Esophagus squamous epithelium (tissue), 5 donors: ENCODE measurements around the gene GCA. TPM values are rescaled to one million over a fixed set of nuclear protein-coding genes. Genes with fewer than 3 reads are reported as not detected.

Experiments
- DNase-seq: peaks from one replicate; lab custom pipeline; 2025; lab: John Stamatoyannopoulos, UW
- H3K27ac ChIP-seq, 4 donors: fragments of 200-600 bp; sonication (generic); one replicate each; pipeline ENCODE4 v1.5.1; 2016 to 2019; ENCODE audit warnings: mild to moderate bottlenecking in 1 of 4
- H3K27me3 ChIP-seq, 4 donors: fragments of 200-600 bp; sonication (generic); 1 replicate in 3 of 4; 2 replicates in 1 of 4; pipeline versions ENCODE4 v1.5.1 to v1.6.0; 2017 to 2021; ENCODE audit warnings: antibody characterized with exemption in 1 of 4
- H3K36me3 ChIP-seq, 3 donors: fragments of 200-600 bp; sonication (generic); one replicate each; pipeline ENCODE4 v1.5.1; 2016 to 2019
- H3K4me1 ChIP-seq, 3 donors: fragments of 200-600 bp; sonication (generic); one replicate each; pipeline ENCODE4 v1.5.1; 2017 to 2019
- H3K4me3 ChIP-seq, 4 donors: fragments of 200-600 bp; sonication (generic); 1 replicate in 3 of 4; 2 replicates in 1 of 4; pipeline ENCODE4 v1.5.1; 2016 to 2019; ENCODE audit warnings: mild to moderate bottlenecking in 2 of 4, moderate library complexity in 1 of 4
- H3K9me3 ChIP-seq, 3 donors: fragments of 200-600 bp; sonication (generic); one replicate each; pipeline ENCODE4 v1.5.1; 2016 to 2019
- POLR2A ChIP-seq, 4 donors: fragments of 450-650 bp; IDR thresholded peaks; one replicate each; pipeline ENCODE4 v1.6.1; 2017; ENCODE audit warnings: antibody characterized with exemption in 4 of 4, mild to moderate bottlenecking in 4 of 4, moderate library complexity in 3 of 4
- WGBS, 2 donors: methylation state at CpG; one replicate each; pipeline ENCODE4 v1.1.5; 2018; 5-methylcytosine and 5-hydroxymethylcytosine counted together
- intact Hi-C: fragments of 100-400 bp; cut with DNase I; formaldehyde crosslinking; loops from one replicate; pipeline ENCODE4 v1.15.0; 2022
- total RNA-seq, 4 donors: library from RNA; depleted of rRNA; stranded (reverse); fragments of >200 nt; gene quantifications; one replicate each; pipeline ENCODE4 v1.1.0, GENCODE V29; 2016
- TF ChIP-seq, protein P1 (sequence below), 6 experiments: fragments of 450-650 bp in 4 of 6; fragments of 200-600 bp in 2 of 6; sonication (generic) in 2 of 6; IDR thresholded peaks; one replicate each; pipeline ENCODE4 v1.5.1; 2016 to 2019; ENCODE audit warnings: antibody characterized with exemption in 6 of 6, mild to moderate bottlenecking in 4 of 6, moderate library complexity in 4 of 6
- donor health status: DM: yes; HTN: yes; CAD: no.

GCA gene, protein sequence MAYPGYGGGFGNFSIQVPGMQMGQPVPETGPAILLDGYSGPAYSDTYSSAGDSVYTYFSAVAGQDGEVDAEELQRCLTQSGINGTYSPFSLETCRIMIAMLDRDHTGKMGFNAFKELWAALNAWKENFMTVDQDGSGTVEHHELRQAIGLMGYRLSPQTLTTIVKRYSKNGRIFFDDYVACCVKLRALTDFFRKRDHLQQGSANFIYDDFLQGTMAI
- 10 to 100 TPM in 2 of 4 donors, 1 to 10 TPM in 2; 5.5 to 19.3 (median 13.0) TPM for total RNA-seq

DNA sequence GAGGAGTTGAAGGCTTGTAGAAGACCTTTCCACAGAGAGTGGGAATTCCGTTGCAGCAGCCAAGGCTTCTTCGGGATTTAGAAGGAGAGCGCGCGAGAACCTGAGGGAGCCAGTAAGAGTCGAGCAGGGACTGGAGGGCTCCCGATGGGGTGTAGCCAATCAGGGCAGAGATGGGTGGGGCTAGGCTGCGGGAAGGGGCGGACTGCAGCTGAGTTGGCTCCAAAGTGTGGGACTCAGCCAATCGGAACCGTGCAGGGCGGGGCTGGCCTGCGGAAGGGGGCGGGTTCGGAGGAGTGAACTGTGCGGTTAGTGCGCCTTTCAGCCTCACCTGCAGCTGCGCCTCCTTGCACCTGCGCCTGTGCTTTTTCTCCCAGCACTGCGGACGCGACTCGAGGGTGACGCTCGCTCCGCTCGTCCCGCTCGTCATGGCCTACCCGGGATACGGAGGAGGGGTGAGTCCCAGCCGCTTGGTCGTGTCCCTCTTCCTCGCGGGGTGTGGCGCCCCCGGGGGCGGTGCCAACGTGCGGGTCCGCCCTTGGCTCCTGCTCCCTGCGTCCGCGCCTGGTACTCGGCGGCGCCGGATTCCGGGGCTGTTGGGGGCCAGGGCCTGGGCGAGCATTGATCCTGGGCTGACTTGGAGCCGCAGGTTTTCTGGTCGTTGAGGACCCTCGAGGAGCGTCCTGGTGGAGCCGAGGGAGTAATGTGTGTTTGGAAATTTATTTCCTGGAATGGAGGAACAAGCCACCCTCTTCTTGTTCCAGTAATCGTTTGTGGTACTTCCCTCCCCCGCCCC lies at the start of gene GCA:
Gene GCA (plus strand): TSS at position 309 of the 793 bp plus-strand sequence. CDS start 117 bp downstream, at position 426.
- WGBS, 2 donors: 0 to 2% methylated on average over 17 to 22 of the region's 57 CpGs

DNA sequence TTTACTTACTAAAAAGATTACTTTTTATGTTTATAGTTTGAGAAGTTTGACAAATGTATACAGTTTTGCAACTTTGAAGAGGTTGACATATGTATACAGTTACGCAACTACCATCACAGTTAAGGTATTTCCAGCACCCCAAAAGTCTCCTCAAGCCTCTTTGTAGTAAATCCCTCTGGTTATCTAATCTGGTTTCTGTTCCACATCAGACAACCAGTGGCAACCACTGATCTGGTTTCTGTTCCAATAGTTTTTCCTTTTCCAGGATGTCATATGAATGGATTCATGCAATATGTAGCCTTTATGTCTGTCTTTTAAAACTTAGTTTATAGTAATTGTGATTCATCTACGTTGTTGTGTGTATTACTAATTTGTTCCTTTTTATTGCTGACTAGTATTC lies 48.9 kb upstream of the GCA start:
- Histone ChIP-seq H3K36me3 (peaks cover 0 to 15% (median 0%) of the 10 kb centered on the region in 3 donors), H3K9me3 (no peaks in the 10 kb centered on the region), H3K4me1 (no peaks in the 10 kb centered on the region), H3K27me3 (no peaks in the 10 kb centered on the region), H3K4me3 (no peak overlapping the region), H3K27ac (no peak overlapping the region)
- DNase-seq: no peak
- intact Hi-C loops: loop anchor here (5.0 kb wide), 1 partner anchor 73 kb away; no protein-coding TSS in a partner anchor
- TF ChIP-seq, protein P1, sequence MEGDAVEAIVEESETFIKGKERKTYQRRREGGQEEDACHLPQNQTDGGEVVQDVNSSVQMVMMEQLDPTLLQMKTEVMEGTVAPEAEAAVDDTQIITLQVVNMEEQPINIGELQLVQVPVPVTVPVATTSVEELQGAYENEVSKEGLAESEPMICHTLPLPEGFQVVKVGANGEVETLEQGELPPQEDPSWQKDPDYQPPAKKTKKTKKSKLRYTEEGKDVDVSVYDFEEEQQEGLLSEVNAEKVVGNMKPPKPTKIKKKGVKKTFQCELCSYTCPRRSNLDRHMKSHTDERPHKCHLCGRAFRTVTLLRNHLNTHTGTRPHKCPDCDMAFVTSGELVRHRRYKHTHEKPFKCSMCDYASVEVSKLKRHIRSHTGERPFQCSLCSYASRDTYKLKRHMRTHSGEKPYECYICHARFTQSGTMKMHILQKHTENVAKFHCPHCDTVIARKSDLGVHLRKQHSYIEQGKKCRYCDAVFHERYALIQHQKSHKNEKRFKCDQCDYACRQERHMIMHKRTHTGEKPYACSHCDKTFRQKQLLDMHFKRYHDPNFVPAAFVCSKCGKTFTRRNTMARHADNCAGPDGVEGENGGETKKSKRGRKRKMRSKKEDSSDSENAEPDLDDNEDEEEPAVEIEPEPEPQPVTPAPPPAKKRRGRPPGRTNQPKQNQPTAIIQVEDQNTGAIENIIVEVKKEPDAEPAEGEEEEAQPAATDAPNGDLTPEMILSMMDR (IDR thresholded peaks at IDR 0.05): no peak
- TF ChIP-seq POLR2A (IDR thresholded peaks at IDR 0.05): no peak
- 79 to 92% methylated on average over 2 of the region's 2 CpGs for WGBS, 2 donors

More for the DNA sequence above, at the start of gene GCA:
- H3K27ac ChIP-seq: peak within 1 kb of the TSS; percentile 73 to 90 (median 84)
- H3K36me3 ChIP-seq: no peaks in the 10 kb centered on the region
- H3K9me3 ChIP-seq: no peaks in the 10 kb centered on the region
- H3K4me3 ChIP-seq: peak within 1 kb of the TSS; percentile 63 to 97 (median 80)
- no peaks in the 10 kb centered on the region for H3K27me3 ChIP-seq
- H3K4me1 ChIP-seq: peaks cover 0 to 16% (median 4%) of the 10 kb centered on the region in 3 donors
- intact Hi-C loops: no loop called here
- TF ChIP-seq, protein P1 (IDR thresholded peaks at IDR 0.05): peak in 1 of 6 experiments; percentile 10
- peak in 2 of 4 donors; percentile 29 to 68 for TF ChIP-seq POLR2A (IDR thresholded peaks at IDR 0.05)
- DNase-seq: peak; percentile 86

DNA sequence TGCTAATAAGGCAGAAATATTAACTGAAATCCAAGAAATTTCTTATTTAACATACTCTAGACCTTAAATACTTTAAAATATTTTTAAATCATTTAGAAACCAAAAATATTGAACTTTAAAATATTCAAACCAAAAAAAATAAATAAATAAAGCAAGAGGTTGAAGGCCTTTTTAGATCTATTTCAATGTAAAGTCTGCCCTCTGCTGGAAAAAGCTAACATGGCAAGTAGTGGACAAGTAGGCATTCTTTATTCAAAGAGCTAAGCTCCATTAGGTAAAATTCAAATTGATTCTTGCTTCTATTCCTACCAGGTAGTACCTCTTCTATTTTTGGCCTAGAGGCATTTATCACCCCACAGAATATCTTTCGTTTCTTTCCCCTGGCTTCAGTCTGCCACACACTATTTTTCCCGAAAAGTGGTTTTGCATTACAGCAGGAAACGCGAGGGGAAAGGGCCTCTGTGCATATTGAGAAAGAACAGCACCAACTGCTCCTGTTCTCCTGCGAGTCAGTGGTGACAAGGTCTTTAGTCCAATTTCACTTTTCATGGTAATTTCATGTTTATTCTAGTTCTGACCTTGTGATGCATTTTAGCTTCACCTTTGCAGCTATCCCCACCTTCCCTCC lies 45.9 kb upstream of the GCA start:
- TF ChIP-seq POLR2A (IDR thresholded peaks at IDR 0.05): no peak
- TF ChIP-seq, protein P1 (IDR thresholded peaks at IDR 0.05): peak; percentile 63 to 87 (median 85)
- Histone ChIP-seq H3K27me3 (no peaks in the 10 kb centered on the region), H3K4me1 (peaks cover 0 to 4% (median 0%) of the 10 kb centered on the region in 3 donors), H3K36me3 (peaks cover 0 to 18% (median 0%) of the 10 kb centered on the region in 3 donors), H3K4me3 (no peak overlapping the region), H3K9me3 (no peaks in the 10 kb centered on the region), H3K27ac (no peak overlapping the region)
- no peak for DNase-seq
- intact Hi-C loops: loop anchor here (5.0 kb wide), 1 partner anchor 76 kb away; no protein-coding TSS in a partner anchor
- 59 to 61% methylated on average over 5 of the region's 5 CpGs for WGBS, 2 donors

DNA sequence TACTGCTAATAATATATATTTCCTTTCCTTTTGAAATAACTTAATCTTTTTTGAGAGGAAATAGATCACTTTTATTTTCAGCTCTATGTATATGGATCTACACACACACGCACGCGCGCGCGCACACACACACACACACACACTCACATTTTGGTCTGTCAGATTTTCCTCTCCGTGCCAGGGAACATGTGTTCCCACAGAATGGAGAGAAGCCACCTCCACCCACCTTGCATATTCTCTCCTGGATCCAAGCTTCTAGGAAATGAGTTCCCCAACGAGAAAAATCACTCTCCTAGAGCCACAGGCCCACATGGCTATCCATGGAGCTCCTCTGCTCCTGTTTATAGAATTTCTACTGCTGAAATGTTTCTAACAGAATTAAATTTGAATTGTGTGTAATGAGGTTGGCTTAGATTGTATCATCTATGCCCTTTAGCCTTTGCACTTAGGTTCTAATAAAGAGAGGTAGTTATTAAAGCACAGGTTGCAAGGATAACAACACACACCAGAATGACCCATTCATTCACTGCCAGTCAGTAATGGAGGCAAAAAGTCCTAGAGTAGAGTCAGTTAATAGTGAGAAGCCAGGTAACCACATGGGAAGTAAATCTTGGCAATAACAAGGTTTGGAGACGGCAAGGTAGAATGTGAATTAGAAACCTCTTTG lies 45.1 kb upstream of the GCA start:
- Histone ChIP-seq H3K4me1 (peaks cover 0 to 4% (median 0%) of the 10 kb centered on the region in 3 donors), H3K4me3 (no peak overlapping the region), H3K36me3 (peaks cover 0 to 18% (median 0%) of the 10 kb centered on the region in 3 donors), H3K27me3 (no peaks in the 10 kb centered on the region), H3K27ac (no peak overlapping the region), H3K9me3 (no peaks in the 10 kb centered on the region)
- 88 to 89% methylated on average over 9 of the region's 9 CpGs for whole genome bisulfite sequencing, 2 donors
- DNase-seq: no peak
- TF ChIP-seq, protein P1 (IDR thresholded peaks at IDR 0.05): no peak
- TF ChIP-seq POLR2A (IDR thresholded peaks at IDR 0.05): no peak
- intact Hi-C loops: loop anchor here (5.0 kb wide), 1 partner anchor 77 kb away; no protein-coding TSS in a partner anchor
